GM21367 (cell line): ENCODE measurements around the gene THY1.

Experiments
- ATAC-seq: cut with Tn5 transposase; IDR thresholded peaks from one replicate; pipeline ENCODE4 v1.9.1; 2021; ENCODE audit not compliant: unreplicated experiment

THY1 gene

GRCh38 chr11:119371067-119371601, 51.8 kb downstream of the THY1 start:
- ATAC-seq, result no peak

DNA sequence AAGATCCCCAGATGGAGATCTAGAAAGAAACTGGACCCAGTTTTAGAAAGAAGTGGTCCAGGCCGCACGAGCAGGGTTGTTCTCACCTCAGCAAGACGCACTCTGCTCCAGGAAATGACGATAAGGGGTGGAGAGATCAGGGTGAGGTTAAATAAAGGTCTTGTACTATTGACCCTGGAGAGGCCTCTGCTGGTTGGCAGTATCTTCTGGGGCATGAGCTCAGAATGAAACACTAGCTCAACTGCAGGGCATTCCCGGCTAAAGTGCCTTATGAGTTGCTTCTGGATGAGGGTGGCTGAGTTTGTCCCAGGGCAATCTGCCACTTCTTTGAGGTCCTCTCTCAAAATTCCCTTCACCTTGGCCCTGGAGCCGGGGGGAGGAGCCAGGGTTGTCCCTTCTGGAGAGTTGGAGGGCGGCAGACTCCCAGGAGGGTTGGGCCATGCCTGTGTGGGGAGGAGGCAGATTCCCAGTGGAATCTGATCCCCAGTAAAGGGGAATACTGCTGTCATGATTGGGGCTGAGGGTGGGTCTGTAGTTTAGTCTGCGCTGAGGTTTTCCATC, 52.4 kb downstream of the THY1 start:
- ATAC-seq, result no peak

- ATAC-seq, result no peak
Measured at GRCh38 chr11:119369132-119369925, 53.6 kb downstream of the THY1 start.

DNA sequence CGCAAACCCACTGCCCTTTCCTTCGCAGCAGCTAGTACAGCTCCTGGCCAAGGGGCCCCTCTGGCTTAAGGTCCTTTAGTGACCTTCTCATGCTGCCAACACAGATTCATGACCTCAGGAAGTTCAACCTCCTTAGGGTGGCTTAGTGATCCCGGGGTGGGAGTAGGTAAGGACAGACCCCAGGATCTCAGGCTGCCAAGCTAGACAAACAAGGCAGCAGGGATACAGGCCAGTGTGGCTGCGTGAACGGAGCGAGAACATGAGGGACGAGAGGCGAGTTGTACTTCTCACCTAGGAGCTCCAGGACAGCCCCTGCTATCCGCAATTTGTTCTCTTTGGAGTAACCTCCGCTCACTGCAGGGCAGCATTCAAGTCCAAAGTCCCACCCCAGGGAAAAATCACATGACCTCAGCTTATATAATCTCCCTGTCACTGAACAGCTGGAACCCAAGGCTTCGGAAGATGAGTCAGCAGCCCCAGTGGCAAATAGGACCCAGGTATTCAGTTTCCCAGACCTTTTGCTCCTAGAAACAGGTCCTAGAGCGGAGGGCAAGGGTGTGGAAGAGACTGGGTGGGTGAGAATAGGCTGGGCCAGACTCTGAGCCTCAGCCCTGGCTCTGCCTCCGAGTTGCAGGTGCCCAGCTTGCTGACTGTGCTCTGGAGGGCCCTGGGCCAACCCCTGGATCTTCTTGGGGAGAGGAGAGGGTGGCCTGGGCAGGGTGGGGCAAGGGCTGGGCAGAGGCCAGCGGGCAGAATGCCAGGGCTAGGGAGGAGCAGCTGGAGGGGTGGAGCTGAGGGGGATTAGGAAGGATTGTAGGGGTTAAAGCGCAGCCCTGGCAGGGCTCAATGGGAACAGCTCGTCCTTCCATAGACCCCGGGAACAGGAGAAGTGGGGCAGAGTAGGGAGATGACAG, 54.6 kb downstream of the THY1 start:
- ATAC-seq, result no peak

DNA sequence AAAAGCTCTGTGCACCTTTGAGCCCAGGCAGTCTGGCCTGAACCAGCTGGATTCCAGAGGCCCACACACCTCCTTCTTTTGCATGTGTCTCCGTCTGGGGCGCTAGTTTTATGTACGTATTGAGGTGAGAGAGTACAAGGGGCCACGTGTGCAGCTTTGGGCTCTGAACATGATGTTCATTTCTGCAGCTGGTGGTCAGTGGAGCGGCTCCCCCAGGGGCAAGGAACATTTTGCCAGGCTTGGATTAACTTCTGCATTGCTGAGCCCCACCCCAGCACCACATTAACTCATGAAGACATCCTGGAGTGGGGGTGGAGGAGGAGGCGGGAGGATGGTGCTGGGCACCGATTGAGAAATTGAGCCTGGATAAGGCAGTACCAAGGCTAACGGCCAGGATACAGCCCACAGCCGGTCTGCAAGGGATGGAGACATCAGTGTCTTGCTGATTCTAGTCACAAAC, 55.3 kb downstream of the THY1 start:
- ATAC-seq, result no peak
